SU-DHL-6 (cell line): ENCODE data around the gene RPS6KA1.

ENCODE experiments used
- H2AFZ ChIP-seq: fragments of 200-600 bp; sonication (generic); 2 replicates; pipeline ENCODE4 v1.6.1; 2014; ENCODE audit warnings: low read depth, mild to moderate bottlenecking, moderate library complexity, mixed read lengths, antibody characterized with exemption, low read length; ENCODE audit not compliant: severe bottlenecking
- H3F3A ChIP-seq: fragments of 200-600 bp; shearing (Covaris generic); 2 replicates; pipeline ENCODE4 v1.6.0; 2016; ENCODE audit warnings: antibody characterized with exemption, mild to moderate bottlenecking; ENCODE audit not compliant: insufficient read depth
- H3K27ac ChIP-seq: fragments of 200-600 bp; sonication (generic); 2 replicates; pipeline ENCODE4 v1.5.1; 2016; ENCODE audit warnings: low read depth, mild to moderate bottlenecking, low read length, moderate library complexity, mixed read lengths
- H3K27me3 ChIP-seq: fragments of 200-600 bp; sonication (generic), shearing (Covaris generic); 2 replicates; pipeline ENCODE4 v1.6.0; 2014; ENCODE audit warnings: mild to moderate bottlenecking, low read length
- H3K36me3 ChIP-seq: fragments of 200-600 bp; sonication (generic); 2 replicates; pipeline ENCODE4 v1.6.1; 2014; ENCODE audit warnings: mild to moderate bottlenecking, low read length, mixed read lengths
- H3K4me2 ChIP-seq: fragments of 300-600, 200-600 bp; shearing (Covaris generic), sonication (generic); 2 replicates; pipeline ENCODE4 v1.6.0; 2014; ENCODE audit warnings: low read length, low read depth, mild to moderate bottlenecking; ENCODE audit not compliant: poor library complexity, severe bottlenecking
- H3K4me3 ChIP-seq: fragments of 200-600 bp; sonication (generic); 2 replicates; pipeline ENCODE4 v1.5.1; 2014; ENCODE audit warnings: antibody characterized with exemption, low read length, mild to moderate bottlenecking, mixed read lengths; ENCODE audit not compliant: insufficient read depth, poor library complexity, severe bottlenecking
- H3K79me2 ChIP-seq: fragments of 200-600 bp; sonication (generic); 2 replicates; pipeline ENCODE4 v1.6.1; 2014; ENCODE audit warnings: mild to moderate bottlenecking, low read length, moderate library complexity; ENCODE audit not compliant: insufficient read depth
- H3K9ac ChIP-seq: fragments of 200-600 bp; sonication (generic); 2 replicates; pipeline ENCODE4 v1.7.0; 2014; ENCODE audit warnings: mild to moderate bottlenecking, low read length
- H3K9me2 ChIP-seq: fragments of 200-600 bp; sonication (generic); replicated peaks from 2 replicates; pipeline ENCODE4 v1.6.1; 2014; ENCODE audit warnings: low read length; ENCODE audit not compliant: insufficient read depth
- H3K9me3 ChIP-seq: fragments of 200-600 bp; sonication (generic); 2 replicates; pipeline ENCODE4 v1.6.1; 2014; ENCODE audit warnings: low read length, mixed read lengths; ENCODE audit not compliant: insufficient read depth
- H4K20me1 ChIP-seq: fragments of 200-600 bp; sonication (generic); 2 replicates; pipeline ENCODE4 v1.6.1; 2014; ENCODE audit warnings: low read depth, mild to moderate bottlenecking, antibody characterized with exemption, low read length, moderate library complexity, mixed read lengths
- EZH2phosphoT487 ChIP-seq: fragments of 200-600 bp; sonication (generic), shearing (Covaris generic); conservative IDR thresholded peaks from 2 replicates; pipeline ENCODE4 v1.6.1; 2018; ENCODE audit warnings: mild to moderate bottlenecking, antibody characterized with exemption, low read length, moderate library complexity, mixed read lengths
- TF ChIP-seq, protein P1 (sequence below): fragments of 200-600 bp; sonication (generic); IDR thresholded peaks from one replicate; pipeline ENCODE4 v1.5.1; 2017; ENCODE audit warnings: antibody characterized with exemption, mild to moderate bottlenecking, low read length, moderate library complexity; ENCODE audit not compliant: insufficient read depth, poor library complexity, severe bottlenecking

The RPS6KA1 gene

DNA sequence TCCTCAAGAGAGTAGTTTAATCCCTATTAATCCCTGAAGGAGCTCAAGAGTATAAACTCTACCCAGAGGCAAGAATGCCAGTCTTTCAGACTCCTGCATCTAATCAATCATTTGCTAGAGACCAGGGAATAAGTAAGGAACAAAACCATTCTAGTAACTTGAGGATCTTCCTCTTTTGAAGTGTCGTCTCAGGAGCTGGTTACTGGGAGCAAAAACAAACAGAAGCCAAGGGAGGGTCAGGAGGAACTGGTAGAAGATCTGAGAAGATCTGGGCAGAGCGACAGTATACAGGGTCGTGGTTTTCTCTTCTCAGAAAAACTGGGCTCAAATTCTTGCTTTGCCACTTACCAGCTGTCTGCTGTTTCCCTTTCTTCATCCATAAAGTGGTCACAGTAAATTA lies 69.3 kb downstream of the RPS6KA1 start:
- Histone ChIP-seq H3K36me3 (no peaks in the 10 kb centered on the region), H3K79me2 (no peaks in the 10 kb centered on the region), H3F3A (no peaks in the 10 kb centered on the region), H4K20me1 (no peaks in the 10 kb centered on the region), H3K27me3 (no peaks in the 10 kb centered on the region), H2AFZ (no peak overlapping the region), H3K4me3 (no peak overlapping the region), H3K9ac (no peak overlapping the region), H3K9me3 (no peaks in the 10 kb centered on the region), H3K9me2 (no peaks in the 10 kb centered on the region), H3K27ac (no peak overlapping the region), H3K4me2 (no peak overlapping the region)
- TF ChIP-seq EZH2phosphoT487, result no peak
- TF ChIP-seq, protein P1, sequence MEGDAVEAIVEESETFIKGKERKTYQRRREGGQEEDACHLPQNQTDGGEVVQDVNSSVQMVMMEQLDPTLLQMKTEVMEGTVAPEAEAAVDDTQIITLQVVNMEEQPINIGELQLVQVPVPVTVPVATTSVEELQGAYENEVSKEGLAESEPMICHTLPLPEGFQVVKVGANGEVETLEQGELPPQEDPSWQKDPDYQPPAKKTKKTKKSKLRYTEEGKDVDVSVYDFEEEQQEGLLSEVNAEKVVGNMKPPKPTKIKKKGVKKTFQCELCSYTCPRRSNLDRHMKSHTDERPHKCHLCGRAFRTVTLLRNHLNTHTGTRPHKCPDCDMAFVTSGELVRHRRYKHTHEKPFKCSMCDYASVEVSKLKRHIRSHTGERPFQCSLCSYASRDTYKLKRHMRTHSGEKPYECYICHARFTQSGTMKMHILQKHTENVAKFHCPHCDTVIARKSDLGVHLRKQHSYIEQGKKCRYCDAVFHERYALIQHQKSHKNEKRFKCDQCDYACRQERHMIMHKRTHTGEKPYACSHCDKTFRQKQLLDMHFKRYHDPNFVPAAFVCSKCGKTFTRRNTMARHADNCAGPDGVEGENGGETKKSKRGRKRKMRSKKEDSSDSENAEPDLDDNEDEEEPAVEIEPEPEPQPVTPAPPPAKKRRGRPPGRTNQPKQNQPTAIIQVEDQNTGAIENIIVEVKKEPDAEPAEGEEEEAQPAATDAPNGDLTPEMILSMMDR, result no peak

DNA sequence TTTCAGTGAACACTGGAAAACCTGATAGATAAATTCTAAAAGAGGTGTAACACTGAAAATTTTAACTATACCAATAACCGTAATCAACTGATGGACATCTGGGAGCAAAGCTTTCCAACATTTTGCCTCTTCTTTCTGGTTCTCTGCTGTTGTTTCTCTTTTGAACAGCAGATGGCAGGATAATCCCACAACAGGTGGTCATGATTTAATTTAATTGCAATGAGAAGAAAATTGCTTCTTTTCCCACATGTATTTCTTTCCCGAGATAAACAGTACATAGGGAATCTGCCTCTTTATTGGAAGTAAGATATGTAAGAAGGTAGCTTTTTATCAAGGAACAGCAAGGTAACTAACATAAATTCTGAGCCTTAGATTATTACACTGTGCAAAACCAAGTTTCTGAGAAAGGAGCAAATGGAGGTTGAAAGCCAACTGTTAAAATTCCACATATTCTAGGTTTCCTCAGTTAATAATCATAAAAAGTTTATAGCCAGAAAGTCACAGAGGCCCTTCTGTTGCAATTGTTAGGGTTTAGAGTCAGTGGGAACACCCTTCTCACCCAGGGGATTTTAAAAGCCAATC lies 72.9 kb downstream of the RPS6KA1 start:
- no peak overlapping the region for H2AFZ ChIP-seq
- no peaks in the 10 kb centered on the region for H3K9me3 ChIP-seq
- H3F3A ChIP-seq, result no peaks in the 10 kb centered on the region
- no peaks in the 10 kb centered on the region for H3K9me2 ChIP-seq
- no peaks in the 10 kb centered on the region for H3K79me2 ChIP-seq
- no peak overlapping the region for H3K4me3 ChIP-seq
- no peak overlapping the region for H3K27ac ChIP-seq
- no peak overlapping the region for H3K9ac ChIP-seq
- no peaks in the 10 kb centered on the region for H4K20me1 ChIP-seq
- H3K4me2 ChIP-seq, result no peak overlapping the region
- H3K27me3 ChIP-seq, result no peaks in the 10 kb centered on the region
- no peaks in the 10 kb centered on the region for H3K36me3 ChIP-seq
- TF ChIP-seq, protein P1, result peak; percentile 65
- no peak for TF ChIP-seq EZH2phosphoT487

DNA sequence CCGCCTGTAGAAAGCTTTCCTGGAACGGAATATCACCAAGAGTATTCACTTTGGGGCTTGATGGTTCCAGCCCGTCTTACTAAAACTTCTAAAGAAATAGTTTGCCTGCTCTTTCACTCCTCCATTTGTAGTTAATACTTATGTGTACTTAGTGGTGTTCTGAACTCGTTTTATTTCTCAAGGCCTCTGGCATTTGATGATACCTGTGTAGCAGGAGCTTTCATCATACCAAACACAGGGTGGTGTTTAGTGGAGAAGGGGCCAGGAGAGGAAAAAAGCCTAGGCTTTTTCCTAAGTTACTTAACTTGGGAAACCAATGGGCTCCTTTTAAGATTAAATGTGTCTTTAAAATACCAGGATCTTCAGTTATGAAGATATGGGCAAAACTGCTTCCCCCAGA lies 74.3 kb downstream of the RPS6KA1 start:
- no peaks in the 10 kb centered on the region for H4K20me1 ChIP-seq
- H3K4me2 ChIP-seq, result no peak overlapping the region
- no peaks in the 10 kb centered on the region for H3K27me3 ChIP-seq
- no peaks in the 10 kb centered on the region for H3K9me3 ChIP-seq
- no peaks in the 10 kb centered on the region for H3F3A ChIP-seq
- no peaks in the 10 kb centered on the region for H3K9me2 ChIP-seq
- no peaks in the 10 kb centered on the region for H3K79me2 ChIP-seq
- no peaks in the 10 kb centered on the region for H3K36me3 ChIP-seq
- H3K9ac ChIP-seq, result no peak overlapping the region
- H3K27ac ChIP-seq, result no peak overlapping the region
- TF ChIP-seq EZH2phosphoT487, result no peak
- TF ChIP-seq, protein P1, result no peak
- H2AFZ ChIP-seq, result no peak overlapping the region
- H3K4me3 ChIP-seq, result no peak overlapping the region
